Stimulated activated memory B cell treated with anti-CD40 and anti-IgM and Interleukin-4, amounts not matched to agents 10 μg/mL and 1 μg/mL and 100 μg/mL, for 72 hours (primary cell): ENCODE measurements around the gene SNX5.

Source experiments
- ATAC-seq: fragments of 150-1000 bp; cut with Tn5 transposase; 2 replicates; pipeline ENCODE4 v1.10.0; 2021
- H3K27ac Mint-ChIP-seq: one replicate; pipeline ENCODE4 v1.8.0; 2022; ENCODE audit warnings: mild to moderate bottlenecking, mixed read lengths
- H3K27me3 Mint-ChIP-seq: one replicate; pipeline ENCODE4 v1.8.0; 2022; ENCODE audit warnings: mixed read lengths
- H3K36me3 Mint-ChIP-seq: one replicate; pipeline ENCODE4 v1.8.0; 2022; ENCODE audit warnings: mixed read lengths
- H3K4me1 Mint-ChIP-seq: one replicate; pipeline ENCODE4 v1.8.0; 2022; ENCODE audit warnings: mixed read lengths
- H3K4me3 Mint-ChIP-seq: one replicate; pipeline ENCODE4 v1.8.0; 2022; ENCODE audit warnings: mild to moderate bottlenecking, moderate library complexity, mixed read lengths
- H3K9me3 Mint-ChIP-seq: one replicate; pipeline ENCODE4 v1.8.0; 2022; ENCODE audit warnings: mixed read lengths

Gene SNX5

DNA sequence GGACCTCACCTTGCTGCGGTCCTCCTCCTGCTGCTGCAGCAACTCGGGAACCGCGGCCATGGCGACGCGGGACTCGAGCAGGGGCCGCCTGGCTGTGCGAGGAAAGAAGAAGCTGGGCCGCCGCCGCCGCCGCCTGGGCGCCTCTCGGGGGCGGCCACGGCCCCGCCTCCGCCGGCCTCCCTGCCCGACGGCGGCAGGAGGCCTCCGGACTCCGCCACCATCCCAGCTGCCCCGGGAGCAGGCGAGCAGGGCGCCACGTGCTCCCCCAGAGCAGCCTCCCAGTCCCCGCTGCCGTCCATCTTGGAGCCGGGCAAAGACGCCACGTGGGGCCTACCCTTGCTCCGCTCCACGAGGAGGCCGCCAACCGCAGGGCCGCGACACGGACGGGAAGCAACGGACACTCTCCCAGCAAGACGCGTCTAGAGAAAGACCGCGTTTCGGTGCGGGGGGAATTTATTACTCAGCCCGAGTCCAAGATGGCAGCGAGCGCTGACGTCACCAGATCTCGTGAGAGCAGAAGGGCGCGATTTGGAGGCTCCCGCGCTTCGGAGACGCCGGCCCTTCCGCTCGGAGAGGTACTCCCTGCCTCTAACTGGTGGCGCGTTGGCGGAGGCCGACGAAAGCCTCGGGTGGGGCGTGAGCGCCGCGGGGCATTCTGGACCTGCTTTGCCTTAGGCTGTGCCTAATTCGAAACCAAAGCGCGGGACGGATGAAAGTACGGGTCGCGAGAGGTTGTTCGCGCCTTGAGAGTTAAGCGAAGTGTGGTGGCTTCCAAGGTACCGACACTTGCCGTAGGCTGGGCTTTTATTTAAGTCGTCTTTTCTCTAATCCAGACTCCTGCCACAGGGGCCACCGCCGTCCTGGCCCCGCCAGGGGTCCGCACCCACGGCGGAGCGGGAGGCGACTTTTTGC, at the start of gene SNX5, which contains the start of gene MGME1:
Gene SNX5, minus strand, starts transcription at position 429 of the 912 bp plus-strand sequence. Its CDS starts 369 bp downstream, at position 60.
Gene MGME1, plus strand, starts transcription at position 653 of the 912 bp plus-strand sequence. CDS start 842 bp downstream, outside the sequence.
- no peaks in the 10 kb centered on the region for H3K27me3 Mint-ChIP-seq
- peak; percentile 94 for ATAC-seq
- peak within 1 kb of the TSS; percentile 100 for H3K27ac Mint-ChIP-seq
- peaks cover 44% of the 10 kb centered on the region for H3K36me3 Mint-ChIP-seq
- no peaks in the 10 kb centered on the region for H3K9me3 Mint-ChIP-seq
- peak within 1 kb of the TSS; percentile 94 for H3K4me3 Mint-ChIP-seq
- H3K4me1 Mint-ChIP-seq, result peaks cover 70% of the 10 kb centered on the region

DNA sequence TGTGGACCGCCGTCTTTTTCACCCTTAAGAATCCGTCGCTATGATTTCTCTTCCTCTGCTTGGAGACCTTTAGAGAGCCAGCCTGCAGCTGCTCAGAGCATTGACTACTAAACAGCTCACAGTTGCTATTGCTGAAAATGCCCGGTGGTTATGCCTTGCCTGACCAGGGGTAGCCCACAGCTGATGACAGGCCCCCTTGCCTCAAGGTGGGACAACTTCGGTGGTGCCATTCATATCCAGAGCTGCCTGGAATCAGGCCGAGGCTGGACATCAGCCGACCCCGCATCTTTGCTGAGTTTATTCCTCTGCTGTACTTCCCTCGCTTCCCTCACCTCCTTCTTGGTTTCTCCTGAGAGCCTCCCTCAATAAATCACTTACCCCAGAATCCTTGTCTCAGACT, 49.5 kb upstream of the SNX5 start:
- Mint-ChIP-seq H3K4me1 (no peaks in the 10 kb centered on the region), H3K9me3 (no peaks in the 10 kb centered on the region), H3K27me3 (no peaks in the 10 kb centered on the region), H3K4me3 (no peak overlapping the region), H3K27ac (no peak overlapping the region), H3K36me3 (no peaks in the 10 kb centered on the region)
- ATAC-seq, result no peak

DNA sequence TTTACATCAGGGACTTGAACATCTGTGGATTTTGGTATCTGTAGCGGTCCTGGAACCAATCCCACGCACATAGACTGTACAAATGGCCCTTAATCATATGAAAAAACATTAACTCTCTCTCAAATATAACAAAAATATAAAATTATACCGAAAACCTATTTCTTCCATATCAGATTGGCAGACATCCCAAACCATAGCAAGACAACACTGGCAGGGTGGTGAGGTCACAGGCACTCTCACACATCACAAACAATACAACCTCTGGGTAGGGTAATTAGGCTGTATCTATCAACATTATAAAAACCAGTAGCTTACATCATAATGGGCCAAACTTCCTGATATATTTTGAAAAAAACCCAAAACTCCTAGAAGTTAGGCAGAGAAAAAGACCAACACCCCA, 48.2 kb upstream of the SNX5 start:
- Mint-ChIP-seq H3K4me1 (peaks cover 5% of the 10 kb centered on the region), H3K27me3 (no peaks in the 10 kb centered on the region), H3K4me3 (no peak overlapping the region), H3K27ac (no peak overlapping the region), H3K9me3 (no peaks in the 10 kb centered on the region), H3K36me3 (no peaks in the 10 kb centered on the region)
- ATAC-seq, result no peak

DNA sequence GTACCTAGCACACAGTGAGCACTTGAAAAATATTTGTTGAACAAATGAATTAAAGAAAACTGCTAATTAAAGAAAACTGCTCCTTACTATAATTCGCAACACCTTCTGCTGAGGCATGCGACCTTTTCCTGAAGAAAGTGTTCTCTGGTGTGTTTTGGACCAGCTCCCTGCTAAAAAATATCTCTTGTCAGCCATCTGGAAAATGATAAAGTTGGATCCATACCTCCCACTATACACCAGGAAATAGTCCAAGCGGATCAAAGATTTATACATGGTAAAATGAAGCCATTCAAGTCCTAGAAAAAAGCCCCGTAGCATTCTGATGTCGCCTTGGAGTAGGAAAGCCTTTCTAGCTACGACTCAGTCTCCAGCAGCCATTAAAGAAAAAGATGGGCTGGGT, 45.8 kb upstream of the SNX5 start:
- Mint-ChIP-seq H3K4me1 (peaks cover 8% of the 10 kb centered on the region), H3K36me3 (no peaks in the 10 kb centered on the region), H3K9me3 (no peaks in the 10 kb centered on the region), H3K27me3 (peaks cover 10% of the 10 kb centered on the region), H3K4me3 (no peak overlapping the region), H3K27ac (no peak overlapping the region)
- ATAC-seq, result no peak

DNA sequence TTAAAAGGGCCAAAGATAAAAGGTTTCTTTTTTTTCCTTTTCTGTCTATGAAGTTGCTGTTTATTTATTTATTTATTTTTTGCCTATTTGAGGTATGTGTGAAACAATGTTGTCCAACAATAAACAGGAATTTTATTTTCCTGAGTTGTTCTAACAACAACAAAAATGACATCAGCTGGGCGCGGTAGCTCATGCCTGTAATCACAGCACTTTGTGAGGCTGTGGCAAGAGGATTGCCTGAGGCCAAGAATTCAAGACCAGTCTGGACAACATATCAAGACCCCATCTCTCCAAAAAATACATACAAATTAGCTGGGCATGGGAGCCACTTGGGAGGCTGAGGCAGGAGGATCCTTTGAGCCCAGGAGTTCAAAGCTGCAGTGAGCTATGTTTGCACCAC, 44.3 kb upstream of the SNX5 start:
- Mint-ChIP-seq H3K9me3 (no peaks in the 10 kb centered on the region), H3K27ac (no peak overlapping the region), H3K36me3 (no peaks in the 10 kb centered on the region), H3K27me3 (peaks cover 10% of the 10 kb centered on the region), H3K4me3 (no peak overlapping the region), H3K4me1 (peaks cover 8% of the 10 kb centered on the region)
- no peak for ATAC-seq

DNA sequence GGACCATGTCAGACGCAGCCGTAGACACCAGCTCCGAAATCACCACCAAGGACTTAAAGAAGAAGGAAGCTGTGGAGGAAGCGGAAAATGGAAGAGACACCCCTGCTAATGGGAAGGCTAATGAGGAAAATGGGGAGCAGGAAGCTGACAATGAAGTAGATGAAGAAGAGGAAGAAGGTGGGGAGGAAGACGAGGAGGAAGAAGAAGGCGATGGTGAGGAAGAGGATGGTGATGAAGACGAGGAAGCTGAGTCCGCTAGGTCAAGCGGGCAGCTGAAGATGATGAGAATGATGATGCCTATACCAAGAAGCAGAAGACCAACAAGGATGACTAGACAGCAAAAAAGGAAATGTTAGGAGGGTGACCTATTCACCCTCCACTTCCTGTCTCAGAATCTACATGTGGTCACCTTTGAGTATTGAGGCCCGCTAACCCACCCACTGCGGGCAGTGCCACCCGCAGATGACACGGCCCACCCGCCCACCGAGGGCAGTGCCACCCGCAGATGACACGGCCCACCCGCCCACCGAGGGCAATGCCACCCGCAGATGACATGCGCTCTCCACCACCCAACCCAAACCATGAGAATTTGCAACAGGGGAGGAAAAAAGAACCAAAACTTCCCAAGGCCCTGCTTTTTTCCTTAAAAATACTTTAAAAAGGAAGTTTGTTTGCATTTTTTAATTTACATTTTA, 43.5 kb upstream of the SNX5 start:
- H3K27me3 Mint-ChIP-seq, result peaks cover 10% of the 10 kb centered on the region
- peaks cover 8% of the 10 kb centered on the region for H3K4me1 Mint-ChIP-seq
- H3K27ac Mint-ChIP-seq, result no peak overlapping the region
- H3K9me3 Mint-ChIP-seq, result no peaks in the 10 kb centered on the region
- peak; percentile 50 for ATAC-seq
- H3K4me3 Mint-ChIP-seq, result no peak overlapping the region
- H3K36me3 Mint-ChIP-seq, result no peaks in the 10 kb centered on the region

DNA sequence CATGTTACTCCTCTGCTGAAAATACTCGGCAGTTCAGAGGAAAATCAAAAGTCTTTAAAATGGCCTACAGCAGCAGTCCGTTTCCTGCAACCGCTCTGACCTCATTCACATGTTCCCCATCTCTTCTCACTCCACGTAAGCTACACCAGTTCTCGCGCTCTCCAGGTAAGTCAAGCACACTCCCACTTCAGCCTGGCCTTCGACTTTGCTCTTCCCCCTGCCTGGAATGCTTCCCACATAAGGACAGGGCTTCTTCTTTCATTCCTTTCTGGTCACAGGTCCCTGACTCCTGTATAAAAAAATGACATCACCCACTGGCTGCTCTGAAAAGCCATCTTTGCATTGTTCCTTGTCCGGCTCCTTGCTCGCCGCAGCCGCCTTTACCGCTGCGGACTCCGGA, 42.9 kb upstream of the SNX5 start:
- H3K4me1 Mint-ChIP-seq, result peaks cover 8% of the 10 kb centered on the region
- H3K4me3 Mint-ChIP-seq, result no peak overlapping the region
- ATAC-seq, result no peak
- H3K36me3 Mint-ChIP-seq, result no peaks in the 10 kb centered on the region
- no peak overlapping the region for H3K27ac Mint-ChIP-seq
- H3K27me3 Mint-ChIP-seq, result peaks cover 10% of the 10 kb centered on the region
- no peaks in the 10 kb centered on the region for H3K9me3 Mint-ChIP-seq

DNA sequence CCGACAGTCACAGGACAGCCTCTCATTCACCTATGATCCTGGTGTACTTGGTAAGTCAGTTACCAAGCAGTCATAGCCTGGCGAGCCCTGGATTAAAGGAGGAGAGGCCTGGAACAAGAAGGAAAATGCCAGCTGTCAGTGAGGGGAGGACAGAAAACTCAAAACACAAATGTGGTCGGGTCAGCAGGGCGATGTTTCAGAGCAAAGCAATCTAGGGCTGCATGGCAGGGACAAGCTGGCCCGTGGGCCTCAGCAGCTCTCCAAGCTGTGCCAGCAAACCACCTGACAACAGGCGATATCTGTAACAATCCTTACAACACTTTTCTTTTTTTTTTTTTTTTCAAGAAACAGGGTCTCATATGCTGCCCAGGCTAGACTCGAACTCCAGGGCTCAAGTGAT, 40.5 kb upstream of the SNX5 start:
- H3K9me3 Mint-ChIP-seq, result no peaks in the 10 kb centered on the region
- H3K4me1 Mint-ChIP-seq, result peaks cover 26% of the 10 kb centered on the region
- H3K27ac Mint-ChIP-seq, result no peak overlapping the region
- H3K4me3 Mint-ChIP-seq, result no peak overlapping the region
- H3K27me3 Mint-ChIP-seq, result peaks cover 10% of the 10 kb centered on the region
- H3K36me3 Mint-ChIP-seq, result no peaks in the 10 kb centered on the region
- ATAC-seq, result no peak

DNA sequence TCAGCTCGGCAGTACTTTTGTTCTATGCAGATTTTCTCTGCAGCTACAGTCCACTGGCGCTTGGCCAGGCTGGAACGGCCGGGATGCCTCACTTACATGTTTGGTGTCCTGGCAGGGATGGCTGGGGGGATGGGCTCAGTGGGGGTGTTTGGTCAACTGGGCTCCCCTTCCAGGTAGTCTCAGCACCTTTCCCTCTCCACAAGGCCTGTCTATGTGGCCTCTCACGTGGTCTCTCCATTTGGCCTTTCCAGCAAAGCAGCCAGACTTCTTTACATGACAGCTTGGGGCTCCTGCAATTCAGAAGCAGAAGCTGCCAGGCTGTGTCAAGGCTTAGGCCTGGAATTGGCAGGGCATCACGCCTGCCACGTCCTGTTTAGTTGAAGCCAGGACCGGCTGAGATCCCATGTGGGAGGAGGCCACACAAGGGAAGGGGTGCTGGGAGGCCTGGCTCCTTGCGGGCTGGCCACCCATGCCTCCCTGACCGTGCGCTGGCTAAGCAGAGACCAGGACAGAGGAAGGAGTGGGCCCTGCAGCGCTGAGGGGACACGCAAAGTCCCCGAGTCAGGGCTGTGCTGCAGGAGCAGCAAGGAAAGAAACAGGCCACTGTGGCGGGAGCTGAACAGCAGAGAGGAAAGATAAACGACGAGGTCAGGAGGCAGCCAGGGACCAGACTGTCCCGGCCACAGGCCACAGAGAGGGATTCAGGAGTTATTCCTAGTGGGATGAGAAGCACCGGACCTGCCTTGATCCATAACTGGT, 39.1 kb upstream of the SNX5 start:
- Mint-ChIP-seq H3K27ac (no peak overlapping the region), H3K36me3 (no peaks in the 10 kb centered on the region), H3K27me3 (peaks cover 10% of the 10 kb centered on the region), H3K4me1 (peaks cover 33% of the 10 kb centered on the region), H3K9me3 (no peaks in the 10 kb centered on the region), H3K4me3 (no peak overlapping the region)
- no peak for ATAC-seq

DNA sequence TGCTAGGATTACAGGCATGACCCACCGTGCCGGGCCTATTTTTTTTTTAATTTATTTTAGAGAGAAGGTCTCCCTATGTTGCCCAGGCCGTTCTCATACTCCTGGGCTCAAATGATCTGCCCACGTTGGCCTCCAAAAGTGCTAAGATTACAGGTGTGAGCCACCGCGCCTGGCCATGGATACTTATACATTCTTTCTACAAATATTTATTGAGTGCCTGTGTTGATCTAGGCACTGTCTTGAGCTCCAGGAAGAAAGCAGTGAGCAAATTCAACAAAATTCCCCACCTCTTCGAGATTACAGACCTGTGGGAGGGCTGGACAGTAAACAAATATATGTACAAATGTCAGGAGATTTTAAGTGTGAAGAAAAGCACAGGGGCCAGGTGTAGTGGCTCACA, 38.1 kb upstream of the SNX5 start:
- H3K36me3 Mint-ChIP-seq, result no peaks in the 10 kb centered on the region
- H3K9me3 Mint-ChIP-seq, result no peaks in the 10 kb centered on the region
- no peak overlapping the region for H3K27ac Mint-ChIP-seq
- no peak overlapping the region for H3K4me3 Mint-ChIP-seq
- no peak for ATAC-seq
- H3K27me3 Mint-ChIP-seq, result peaks cover 9% of the 10 kb centered on the region
- peaks cover 27% of the 10 kb centered on the region for H3K4me1 Mint-ChIP-seq

DNA sequence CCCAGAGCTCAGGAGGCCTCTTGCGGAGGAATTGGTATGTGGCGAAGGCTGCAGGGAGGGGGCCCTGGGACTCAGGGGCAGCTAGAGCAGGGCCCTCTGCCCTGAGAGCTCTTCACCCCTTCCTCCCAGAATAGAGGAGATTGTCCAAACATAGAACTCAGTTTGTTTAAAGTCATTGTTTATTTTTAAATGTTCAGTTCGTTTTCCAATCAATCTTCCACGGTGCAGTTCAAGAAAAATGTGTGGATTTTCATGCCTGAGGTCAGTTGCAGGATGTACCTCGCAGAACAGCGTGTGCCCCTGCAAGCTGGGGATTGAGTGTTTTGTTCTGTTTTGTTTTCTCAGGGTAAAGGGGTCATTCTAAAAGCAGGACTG, 37.4 kb upstream of the SNX5 start:
- Mint-ChIP-seq H3K27ac (peak overlapping the region; percentile 88), H3K27me3 (peaks cover 2% of the 10 kb centered on the region), H3K4me3 (no peak overlapping the region), H3K4me1 (peaks cover 25% of the 10 kb centered on the region), H3K9me3 (no peaks in the 10 kb centered on the region), H3K36me3 (no peaks in the 10 kb centered on the region)
- no peak for ATAC-seq

DNA sequence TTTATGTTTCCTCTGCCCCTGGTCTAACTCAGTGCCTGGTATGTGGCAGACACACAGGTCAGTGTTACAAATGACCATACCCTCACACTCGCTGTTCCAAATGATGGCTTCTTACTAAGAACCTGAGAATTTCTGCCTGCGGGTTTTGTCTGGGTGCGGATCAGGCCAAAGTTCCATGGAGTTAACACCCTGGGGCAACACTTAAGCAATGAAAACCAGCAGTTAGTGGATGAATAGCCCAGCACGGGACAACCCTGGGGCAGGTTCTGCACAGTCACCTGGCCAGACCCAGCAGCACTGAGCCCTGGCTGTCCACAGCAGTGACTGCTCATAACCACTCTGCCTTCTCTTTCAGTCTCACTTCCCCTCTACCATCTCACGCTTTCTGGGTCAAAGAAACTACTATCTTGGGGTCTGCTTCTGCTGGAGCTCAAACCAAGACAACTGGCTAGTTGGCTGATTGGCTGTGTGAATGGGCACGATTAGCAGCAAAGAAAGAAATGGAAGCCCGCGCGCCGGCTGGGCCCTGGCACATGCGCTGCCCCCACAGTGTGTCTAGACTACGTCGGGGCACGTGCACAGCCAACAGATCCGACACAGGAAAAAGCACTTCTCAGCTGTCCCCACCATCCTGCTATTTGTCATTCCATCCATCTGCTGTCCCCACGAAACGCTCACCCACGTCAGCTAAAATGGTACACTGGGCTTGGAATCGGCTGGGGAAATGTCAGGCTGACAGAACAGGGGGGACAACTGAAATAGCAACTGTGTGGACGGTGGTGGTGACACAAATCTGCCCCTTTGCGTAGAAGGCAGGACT, 36.8 kb upstream of the SNX5 start:
- Mint-ChIP-seq H3K36me3 (no peaks in the 10 kb centered on the region), H3K9me3 (no peaks in the 10 kb centered on the region), H3K27me3 (no peaks in the 10 kb centered on the region), H3K27ac (peak overlapping the region; percentile 88), H3K4me3 (peak overlapping the region; percentile 10), H3K4me1 (peaks cover 25% of the 10 kb centered on the region)
- peak; percentile 94 for ATAC-seq

DNA sequence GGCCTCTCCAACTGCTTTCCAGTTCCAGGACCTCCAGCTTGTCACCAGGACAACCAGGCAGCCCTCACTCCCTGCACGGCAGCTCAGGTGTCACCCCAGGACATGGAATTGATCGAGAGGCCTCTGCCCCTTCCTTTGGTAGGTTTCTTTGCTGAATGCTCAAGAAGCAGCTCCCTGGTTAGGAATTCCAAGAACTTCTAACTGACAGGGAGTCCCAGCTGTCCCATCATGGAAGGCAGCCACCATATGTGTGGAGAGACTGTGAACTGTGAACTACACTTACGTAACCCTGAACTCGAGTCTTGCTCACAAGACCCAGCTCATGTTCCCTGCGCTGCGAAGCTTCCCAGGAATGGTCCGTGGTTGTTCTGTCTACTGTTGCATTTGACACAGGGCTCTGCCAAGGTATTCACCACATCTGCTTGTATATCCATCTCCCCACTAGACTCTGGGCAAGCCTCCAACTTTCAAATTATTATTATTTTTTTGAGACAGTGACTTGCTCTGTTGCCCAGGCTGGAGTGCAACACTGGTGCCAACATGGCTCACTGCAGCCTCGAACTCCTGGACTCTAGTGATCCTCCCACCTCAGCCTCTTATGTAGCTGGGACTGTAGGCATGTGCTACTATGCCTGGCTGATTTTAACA, 35.9 kb upstream of the SNX5 start:
- H3K4me3 Mint-ChIP-seq, result no peak overlapping the region
- ATAC-seq, result no peak
- peak overlapping the region; percentile 88 for H3K27ac Mint-ChIP-seq
- peaks cover 25% of the 10 kb centered on the region for H3K4me1 Mint-ChIP-seq
- H3K27me3 Mint-ChIP-seq, result no peaks in the 10 kb centered on the region
- no peaks in the 10 kb centered on the region for H3K9me3 Mint-ChIP-seq
- no peaks in the 10 kb centered on the region for H3K36me3 Mint-ChIP-seq

DNA sequence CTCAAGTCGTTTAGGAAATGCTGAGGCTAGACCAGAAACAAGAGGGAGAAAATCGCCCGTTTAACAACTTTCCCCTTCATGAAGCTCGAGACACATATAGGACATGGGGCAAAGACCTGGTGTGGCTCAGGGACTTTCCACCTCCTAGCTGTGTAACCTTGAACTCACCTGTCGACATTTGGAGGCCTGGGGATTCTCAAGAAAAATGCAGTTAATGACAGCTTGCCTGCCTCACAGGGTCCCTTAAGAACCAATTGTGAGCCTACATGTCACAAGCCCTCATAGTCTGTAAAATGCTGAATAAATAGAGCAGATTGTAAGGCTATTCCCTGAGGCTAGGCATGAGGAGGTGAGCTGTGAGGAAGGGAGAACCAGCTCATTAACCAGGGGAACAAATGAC, 35.3 kb upstream of the SNX5 start:
- Mint-ChIP-seq H3K9me3 (no peaks in the 10 kb centered on the region), H3K4me3 (peak overlapping the region; percentile 19), H3K36me3 (no peaks in the 10 kb centered on the region), H3K27ac (peak overlapping the region; percentile 88), H3K4me1 (peaks cover 25% of the 10 kb centered on the region), H3K27me3 (no peaks in the 10 kb centered on the region)
- peak; percentile 82 for ATAC-seq
